Activated CD4-positive, alpha-beta T cell treated with anti-CD3 and anti-CD28 coated beads for 1 hour (primary cell): ENCODE data around the gene SEC11A.
A peak's percentile ranks its signal among the peaks of the same experiment; 100 is the strongest.
"Not testable (repeated sequence)": the region's sequence is repeated elsewhere in the genome, so short reads cannot be mapped to it uniquely, and the experiment has no call there.

Experiments used
- DNase-seq: peaks from one replicate; pipeline ENCODE4 v3.0.0-alpha.2; 2020

Gene SEC11A

GRCh38 chr15:84736375-84736774 is 20.4 kb upstream of the SEC11A start:
- DNase-seq, result peak; percentile 38

- not testable (repeated sequence) for DNase-seq
Measured at GRCh38 chr15:84735480-84736061, 19.6 kb upstream of the SEC11A start.

- peak; percentile 51 for DNase-seq
Measured at GRCh38 chr15:84734794-84735479, 19.0 kb upstream of the SEC11A start.

GRCh38 chr15:84731774-84732173 is 15.8 kb upstream of the SEC11A start:
- no peak for DNase-seq

GRCh38 chr15:84727429-84727828 is 11.5 kb upstream of the SEC11A start:
- no peak for DNase-seq

- no peak for DNase-seq
Measured at GRCh38 chr15:84725001-84725491, 9.1 kb upstream of the SEC11A start.

- no peak for DNase-seq
Measured at GRCh38 chr15:84722628-84723027, 6.7 kb upstream of the SEC11A start.

GRCh38 chr15:84721371-84721770 is 5.4 kb upstream of the SEC11A start:
- no peak for DNase-seq

- no peak for DNase-seq
Measured at GRCh38 chr15:84715441-84716035, 401 bp downstream of the SEC11A start.

- DNase-seq, result no peak
Measured at GRCh38 chr15:84714821-84715220, 1.1 kb downstream of the SEC11A start.

GRCh38 chr15:84714372-84714771 is 1.6 kb downstream of the SEC11A start:
- DNase-seq, result no peak

GRCh38 chr15:84703808-84704207 is 12.1 kb downstream of the SEC11A start:
- DNase-seq, result no peak

- no peak for DNase-seq
Measured at GRCh38 chr15:84702961-84703482, 12.9 kb downstream of the SEC11A start.

- DNase-seq, result no peak
Measured at GRCh38 chr15:84699538-84700191, 16.3 kb downstream of the SEC11A start.

GRCh38 chr15:84697236-84697990 is 18.5 kb downstream of the SEC11A start:
- no peak for DNase-seq

- no peak for DNase-seq
Measured at GRCh38 chr15:84696757-84697156, 19.2 kb downstream of the SEC11A start.

- DNase-seq, result no peak
Measured at GRCh38 chr15:84690342-84690741, 25.6 kb downstream of the SEC11A start.

- DNase-seq, result no peak
Measured at GRCh38 chr15:84689858-84690257, 26.1 kb downstream of the SEC11A start.

- not testable (repeated sequence) for DNase-seq
Measured at GRCh38 chr15:84686446-84686845, 29.5 kb downstream of the SEC11A start.

GRCh38 chr15:84685304-84685703 is 30.6 kb downstream of the SEC11A start:
- DNase-seq, result no peak

- no peak for DNase-seq
Measured at GRCh38 chr15:84684092-84684491, 31.8 kb downstream of the SEC11A start.

GRCh38 chr15:84681831-84682230 is 34.1 kb downstream of the SEC11A start:
- DNase-seq, result no peak

GRCh38 chr15:84671211-84671610 is 44.7 kb downstream of the SEC11A start:
- DNase-seq, result no peak
